Hindlimb muscle (tissue), 1 donor: ENCODE data around the gene FOXD1. TPM values are rescaled to one million over a fixed set of nuclear protein-coding genes. Genes with fewer than 3 reads are reported as not detected.
A peak's percentile ranks its signal among the peaks of the same experiment; 100 is the strongest.
"Not testable (repeated sequence)": the region's sequence is repeated elsewhere in the genome, so short reads cannot be mapped to it uniquely, and the experiment has no call there.

Source experiments
- DNase-seq: peaks from one replicate; pipeline ENCODE4 v3.0.0-alpha.2; 2013
- polyA plus RNA-seq: library from polyadenylated mRNA; unstranded; fragments of 120-200 nt; gene quantifications from one replicate; pipeline ENCODE4 v1.2.1, GENCODE V29; 2013; ENCODE audit not compliant: insufficient read length

FOXD1 gene
- polyA plus RNA-seq, result 0.50 TPM

DNA sequence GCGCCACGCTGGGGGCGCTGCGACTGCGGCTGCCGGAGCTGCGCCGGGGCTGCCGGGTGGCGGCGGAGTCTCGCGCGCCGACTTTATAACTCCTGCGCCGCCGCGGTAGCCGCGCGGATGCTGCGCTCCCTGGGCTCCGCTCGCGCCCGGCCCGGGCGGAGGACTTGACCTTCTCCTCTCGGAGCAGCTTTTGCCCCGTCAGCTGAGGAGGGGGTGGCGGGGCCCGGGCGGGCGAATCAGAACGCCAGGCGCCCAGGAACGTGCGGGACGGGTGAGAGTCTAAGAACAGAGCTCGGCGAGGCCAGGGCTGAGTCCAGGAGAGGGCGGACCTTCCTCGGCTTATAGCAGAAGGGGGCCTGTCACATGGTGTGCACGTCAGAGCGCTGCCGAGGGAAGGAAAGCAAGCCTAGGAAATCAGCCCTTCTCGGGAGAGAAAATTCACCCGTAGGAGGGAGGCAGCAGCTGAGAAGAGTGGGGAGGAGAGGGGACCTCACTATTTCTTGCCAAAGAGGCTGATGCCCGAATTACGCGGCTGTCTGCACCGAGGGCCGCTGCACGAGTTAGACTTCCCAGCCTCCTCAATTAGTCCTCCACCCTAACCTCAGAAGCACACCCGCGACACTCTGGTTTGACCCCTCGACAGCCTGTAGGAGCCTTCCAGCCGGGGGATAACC lies at the start of gene FOXD1:
Gene FOXD1, minus strand, starts transcription at position 315 of the 674 bp plus-strand sequence. CDS start 415 bp downstream, outside the sequence.
- DNase-seq, result peak; percentile 81

DNA sequence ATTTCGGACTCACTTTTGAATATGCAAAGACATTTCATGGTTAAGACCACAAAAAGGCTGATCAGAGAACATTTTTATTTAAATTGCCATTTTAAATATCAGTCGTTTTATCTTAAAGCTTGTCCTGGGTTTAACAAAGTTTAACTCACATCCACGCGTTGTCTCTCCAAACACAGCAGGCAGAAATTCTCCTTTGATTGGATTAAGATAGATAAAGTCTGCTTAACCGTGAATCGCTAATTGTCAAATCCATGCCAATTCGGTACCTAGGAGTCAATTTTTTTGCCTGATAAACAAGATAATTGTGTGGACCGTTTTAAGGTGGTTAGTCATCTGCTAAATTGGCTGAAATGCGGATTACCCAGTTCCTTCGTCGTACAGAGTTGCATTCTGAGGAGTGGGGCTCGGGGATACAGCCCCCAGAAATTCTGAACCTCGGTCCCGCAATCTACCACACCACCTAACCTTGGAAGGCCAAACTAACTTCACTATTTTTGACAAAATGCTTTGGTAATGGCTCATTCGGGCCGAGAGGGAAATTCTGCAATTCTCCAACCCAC lies 49.0 kb upstream of the FOXD1 start:
- DNase-seq, result no peak

DNA sequence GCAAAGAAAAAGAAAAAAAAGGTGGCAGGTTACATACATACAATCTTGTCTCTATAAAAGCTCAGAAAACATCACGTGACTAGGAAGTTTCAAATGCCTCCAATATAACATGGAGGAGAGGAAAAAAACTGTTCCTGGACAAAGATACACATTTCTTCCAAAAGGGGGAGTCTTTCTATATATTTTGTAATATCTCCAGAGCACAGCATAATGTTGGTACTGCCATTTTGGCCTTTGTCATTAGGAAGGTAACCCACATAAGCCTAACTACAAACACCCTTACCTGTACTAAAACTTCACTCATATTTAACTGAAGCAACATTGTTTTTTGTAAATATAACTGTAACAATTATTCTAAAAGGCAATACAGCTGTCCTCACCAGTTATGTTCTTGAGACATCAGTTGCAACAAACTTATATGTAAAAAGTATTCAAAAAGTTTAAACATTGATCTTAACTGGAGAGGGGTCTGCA lies 48.4 kb upstream of the FOXD1 start:
- no peak for DNase-seq

GRCh38 chr5:73495772-73496335 lies 47.3 kb upstream of the FOXD1 start:
- no peak for DNase-seq

DNA sequence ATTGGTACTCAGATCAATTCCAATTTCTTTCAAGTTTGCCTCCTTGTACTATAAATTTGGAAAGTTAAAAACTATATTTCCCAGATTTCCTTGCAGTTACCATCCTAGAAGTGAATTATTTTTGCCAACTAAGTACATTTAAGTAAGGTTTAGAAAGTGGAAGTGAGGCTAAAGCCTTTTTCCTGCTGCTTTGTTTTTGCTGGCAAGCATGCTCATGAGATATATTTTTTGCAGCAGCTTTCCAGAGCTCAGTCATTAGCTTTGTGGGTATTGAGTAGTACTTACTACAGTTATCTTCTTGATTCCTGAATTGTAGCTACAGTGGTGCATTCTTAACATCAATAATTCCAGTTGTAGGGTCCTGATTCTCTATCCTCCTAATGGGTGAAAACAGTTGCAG lies 46.1 kb upstream of the FOXD1 start:
- no peak for DNase-seq

DNA sequence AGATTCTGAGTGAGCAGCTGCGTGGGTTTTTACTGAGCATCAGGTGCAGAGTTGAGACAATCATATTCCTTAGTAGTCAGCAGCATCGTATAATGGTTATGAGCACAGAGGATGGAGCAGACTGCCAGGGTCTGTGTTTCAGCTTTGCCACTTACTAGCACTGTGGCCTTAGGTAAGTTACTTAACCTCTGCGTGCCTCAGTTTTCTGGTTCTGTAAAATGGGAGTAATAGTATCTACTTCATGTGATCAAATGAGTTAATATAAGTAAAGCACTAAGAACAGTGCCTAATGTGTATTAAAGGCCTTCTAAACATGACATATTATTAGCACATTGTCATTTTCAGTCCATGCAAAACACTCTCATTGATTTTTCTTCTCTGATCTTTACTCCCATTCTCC lies 44.8 kb upstream of the FOXD1 start:
- no peak for DNase-seq

GRCh38 chr5:73491155-73491554 lies 42.6 kb upstream of the FOXD1 start:
- DNase-seq, result no peak

DNA sequence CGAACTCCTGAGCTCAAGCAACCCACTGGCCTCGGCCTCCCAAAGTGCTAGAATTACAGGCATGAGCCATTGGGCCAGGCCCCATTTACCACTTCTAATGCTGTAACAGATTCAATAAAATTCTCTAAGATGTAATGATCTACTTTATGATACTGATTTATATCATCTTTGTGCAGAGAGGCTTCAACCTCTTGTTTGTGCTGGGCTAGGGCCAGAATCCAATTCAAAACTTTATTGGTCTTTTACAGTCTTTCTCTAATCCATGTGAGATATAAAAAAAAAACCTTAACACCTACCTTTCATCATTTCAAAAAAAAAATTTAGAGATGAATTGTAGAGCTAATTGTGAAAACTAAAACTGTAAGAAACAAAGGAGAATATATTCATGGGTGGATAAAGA lies 41.5 kb upstream of the FOXD1 start:
- DNase-seq, result no peak

DNA sequence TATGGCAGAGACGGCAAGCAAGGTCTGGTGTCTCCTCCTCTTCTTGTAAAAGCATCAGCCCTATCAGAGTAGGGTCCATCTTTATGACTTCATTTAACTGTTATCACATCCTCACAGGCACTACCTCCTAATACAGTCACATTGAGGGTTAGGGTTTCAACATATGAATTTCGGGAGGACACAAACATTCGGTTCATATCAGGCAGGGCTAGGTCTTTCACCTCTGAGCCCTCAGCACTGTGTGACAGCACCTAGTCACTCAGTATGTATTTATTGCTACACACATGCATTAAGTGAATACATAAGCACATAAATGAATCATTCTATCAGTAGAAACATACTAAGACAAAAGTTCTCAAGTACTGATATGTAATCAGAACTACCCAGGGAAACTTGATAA lies 40.2 kb upstream of the FOXD1 start:
- DNase-seq, result no peak

DNA sequence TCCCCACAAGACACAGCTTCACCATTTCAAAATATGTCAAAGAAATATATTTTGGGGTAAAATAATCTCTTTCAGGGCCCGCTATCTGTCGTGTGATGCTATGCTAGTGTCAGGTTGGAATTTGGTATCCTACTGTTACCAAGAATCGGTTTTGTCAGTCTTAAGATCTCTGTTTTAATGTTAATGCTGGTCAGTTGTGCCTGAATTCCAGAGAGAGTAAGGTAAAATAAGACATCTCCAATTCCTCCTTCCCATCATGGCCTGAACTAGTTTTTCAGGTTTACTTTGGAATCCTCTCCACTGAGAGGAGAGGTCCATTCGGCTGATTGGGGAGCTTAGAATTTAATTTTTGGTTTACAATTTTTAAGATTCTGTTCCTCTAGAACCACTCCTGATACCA lies 39.2 kb upstream of the FOXD1 start:
- no peak for DNase-seq

DNA sequence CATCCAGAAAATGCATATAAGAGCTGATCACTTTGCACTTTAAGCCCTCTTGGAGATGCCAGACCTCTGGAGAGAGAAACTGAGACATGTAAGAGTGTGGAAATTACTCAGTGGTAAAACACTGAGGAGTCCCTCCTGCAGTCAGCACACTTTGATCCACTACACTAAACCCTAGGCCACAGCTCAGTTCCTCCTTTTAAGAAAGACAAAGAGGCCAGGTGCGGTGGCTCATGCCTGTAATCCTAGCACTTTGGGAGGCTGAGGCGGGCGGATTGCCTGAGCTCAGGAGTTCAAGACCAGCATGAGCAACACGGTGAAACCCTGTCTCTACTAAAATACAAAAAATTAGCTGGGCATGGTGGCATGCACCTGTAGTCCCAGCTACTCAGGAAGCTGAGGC lies 38.7 kb upstream of the FOXD1 start:
- not testable (repeated sequence) for DNase-seq

- no peak for DNase-seq
Measured at GRCh38 chr5:73486119-73486899, 37.7 kb upstream of the FOXD1 start.

- DNase-seq, result no peak
Measured at GRCh38 chr5:73485715-73486114, 37.1 kb upstream of the FOXD1 start.

- no peak for DNase-seq
Measured at GRCh38 chr5:73484511-73484910, 35.9 kb upstream of the FOXD1 start.

GRCh38 chr5:73483676-73484075 lies 35.1 kb upstream of the FOXD1 start:
- no peak for DNase-seq

DNA sequence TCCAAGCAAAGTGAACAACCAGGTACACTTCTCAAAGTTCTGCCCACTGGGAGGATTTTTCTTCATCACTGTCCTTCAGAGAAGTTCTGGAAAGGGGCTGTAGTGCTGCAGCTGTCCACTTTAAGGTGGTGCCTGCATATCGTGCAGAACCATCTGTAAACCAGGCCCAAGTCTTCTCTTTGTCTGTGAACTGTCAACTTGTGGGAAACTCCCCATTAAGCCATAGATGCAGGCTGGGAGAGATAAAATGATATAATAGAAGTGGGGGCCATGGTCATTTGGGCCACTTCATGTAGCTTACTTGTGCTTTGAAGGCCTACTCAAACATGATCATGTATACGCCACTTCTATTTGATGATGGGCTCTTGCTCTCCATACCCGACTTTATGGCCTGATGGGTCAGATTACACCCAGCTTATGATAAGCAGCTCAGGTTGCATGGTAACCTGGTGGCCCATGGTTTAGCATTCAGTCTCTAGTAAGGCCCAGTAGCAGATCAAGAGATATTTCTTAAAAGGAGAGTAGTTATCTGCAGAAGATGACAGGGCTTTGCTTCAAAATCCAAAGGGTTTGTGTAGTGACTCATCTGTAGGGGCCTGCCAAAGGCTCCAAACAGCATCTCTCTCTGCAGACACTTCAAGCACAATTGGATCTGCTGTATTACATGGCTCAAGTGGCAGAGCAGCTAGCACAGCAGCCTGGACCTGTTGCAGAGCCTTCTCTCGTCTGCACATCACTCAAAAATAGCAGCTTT lies 34.0 kb upstream of the FOXD1 start:
- no peak for DNase-seq

DNA sequence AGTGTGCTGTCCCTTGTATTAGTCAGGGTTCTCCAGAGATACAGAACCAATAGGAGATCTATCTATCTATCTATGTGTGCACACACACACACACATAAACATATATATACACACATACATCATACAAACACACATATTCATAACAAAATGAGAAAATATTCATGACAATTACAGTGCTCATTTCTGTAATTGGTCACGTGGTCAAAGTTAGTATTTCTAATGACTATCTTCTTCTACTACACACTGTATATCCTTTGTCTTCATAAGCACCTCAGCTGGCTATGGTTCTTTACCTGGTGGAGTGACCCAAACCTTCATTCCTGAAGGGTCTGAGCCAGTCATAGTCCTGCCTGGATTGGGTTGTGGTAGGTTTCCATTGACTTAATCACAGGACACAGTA lies 31.9 kb upstream of the FOXD1 start:
- no peak for DNase-seq

- DNase-seq, result no peak
Measured at GRCh38 chr5:73472116-73472515, 23.5 kb upstream of the FOXD1 start.

DNA sequence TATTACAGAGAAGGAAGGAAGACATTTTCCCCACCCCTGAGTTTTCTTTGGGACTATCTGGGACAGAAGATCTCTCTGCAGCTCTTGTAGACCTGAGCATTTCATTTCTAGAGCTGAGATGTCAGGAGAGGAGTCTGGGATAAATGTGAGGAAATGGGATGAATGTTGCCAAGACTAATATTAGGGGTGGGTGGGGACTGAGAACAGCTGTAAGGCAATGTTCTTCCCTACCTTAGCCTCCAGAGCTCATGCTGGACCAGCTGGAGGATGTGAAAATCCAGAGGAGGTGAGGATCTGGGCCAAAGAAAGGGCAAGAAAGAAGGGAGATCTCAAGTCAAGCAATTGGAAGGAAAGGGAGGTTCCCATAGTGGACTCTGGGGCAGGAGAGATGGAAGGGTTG lies 23.1 kb upstream of the FOXD1 start:
- DNase-seq, result no peak

DNA sequence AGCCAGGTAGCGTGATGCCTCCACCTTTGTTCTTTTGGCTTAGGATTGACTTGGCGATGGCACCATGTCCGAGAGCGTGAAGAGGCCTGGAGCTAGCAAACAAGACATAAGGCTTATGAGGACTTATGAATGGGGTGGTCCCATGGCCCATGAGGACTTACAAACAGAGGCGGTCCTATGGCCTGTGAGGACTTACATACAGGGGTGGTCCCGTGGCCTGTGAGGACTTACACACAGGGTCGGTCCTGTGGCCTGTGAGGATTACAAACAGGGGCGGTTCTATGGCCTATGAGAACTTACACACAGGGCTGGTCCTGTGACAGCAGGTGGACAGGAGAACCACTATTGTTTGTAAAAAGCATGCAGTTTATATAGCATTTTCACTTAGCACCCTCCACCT lies 21.3 kb upstream of the FOXD1 start:
- DNase-seq, result no peak

- DNase-seq, result not testable (repeated sequence)
Measured at GRCh38 chr5:73468638-73469037, 20.1 kb upstream of the FOXD1 start.

- DNase-seq, result peak; percentile 80
Measured at GRCh38 chr5:73464016-73464745, 15.6 kb upstream of the FOXD1 start.
